CD4-positive, CD25-positive, alpha-beta regulatory T cell (primary cell): ENCODE data around the gene NCSTN. TPM values are rescaled to one million over a fixed set of nuclear protein-coding genes. Genes with fewer than 3 reads are reported as not detected.

Experiments used
- ATAC-seq, 2 donors: fragments of 150-1000 bp; cut with Tn5 transposase; one replicate each; pipeline ENCODE4 v1.10.0; 2021; ENCODE audit warnings: low read depth in 2 of 2, moderate number of reproducible peaks in 2 of 2, moderate library complexity in 1 of 2
- DNase-seq, 3 donors: peaks; one replicate each; pipeline versions ENCODE4 v3.0.0 to v3.0.0-alpha.2; 2012 to 2022; ENCODE audit warnings: mixed read lengths in 1 of 3
- H3K27ac ChIP-seq: one replicate; pipeline ENCODE4 v1.7.0; 2013; ENCODE audit warnings: mild to moderate bottlenecking, low read length; ENCODE audit not compliant: insufficient read depth, poor library complexity, severe bottlenecking
- H3K27me3 ChIP-seq: one replicate; pipeline ENCODE4 v1.7.0; 2013; ENCODE audit warnings: low read length; ENCODE audit not compliant: control insufficient read depth, insufficient read depth
- H3K36me3 ChIP-seq: one replicate; pipeline ENCODE4 v1.7.0; 2013; ENCODE audit warnings: mild to moderate bottlenecking, low read length, moderate library complexity; ENCODE audit not compliant: control insufficient read depth, insufficient read depth
- H3K4me1 ChIP-seq: 2 replicates; pipeline ENCODE4 v1.7.0; 2013; ENCODE audit warnings: mild to moderate bottlenecking, low read length; ENCODE audit not compliant: insufficient read depth, control insufficient read depth, poor library complexity, severe bottlenecking
- H3K4me3 ChIP-seq: one replicate; pipeline ENCODE4 v1.7.0; 2013; ENCODE audit warnings: low read depth, mild to moderate bottlenecking, low read length, moderate library complexity
- H3K9me3 ChIP-seq, 2 experiments: 1 replicate in 1 of 2; 2 replicates in 1 of 2; pipeline ENCODE4 v1.7.0; 2013; ENCODE audit warnings: low read length in 2 of 2, mild to moderate bottlenecking in 1 of 2, moderate library complexity in 1 of 2; ENCODE audit not compliant: control insufficient read depth in 2 of 2
- H3K27ac Mint-ChIP-seq, 3 donors: one replicate each; pipeline ENCODE4 v1.8.0; 2020 to 2022; ENCODE audit warnings: mild to moderate bottlenecking in 3 of 3, mixed read lengths in 3 of 3, moderate library complexity in 2 of 3
- H3K27me3 Mint-ChIP-seq: one replicate; pipeline ENCODE4 v1.8.0; 2022; ENCODE audit warnings: mild to moderate bottlenecking, mixed read lengths
- H3K36me3 Mint-ChIP-seq: one replicate; pipeline ENCODE4 v1.8.0; 2020; ENCODE audit warnings: mixed read lengths
- H3K4me1 Mint-ChIP-seq, 4 donors: one replicate each; pipeline ENCODE4 v1.8.0; 2020 to 2022; ENCODE audit warnings: mixed read lengths in 4 of 4, mild to moderate bottlenecking in 1 of 4
- H3K4me3 Mint-ChIP-seq, 4 donors: one replicate each; pipeline ENCODE4 v1.8.0; 2020 to 2022; ENCODE audit warnings: mild to moderate bottlenecking in 4 of 4, mixed read lengths in 4 of 4, moderate library complexity in 3 of 4
- H3K9me3 Mint-ChIP-seq, 7 donors: one replicate each; pipeline ENCODE4 v1.8.0; 2020 to 2022; ENCODE audit warnings: mixed read lengths in 7 of 7, mild to moderate bottlenecking in 3 of 7, moderate library complexity in 2 of 7
- polyA plus RNA-seq, 4 donors: library from polyadenylated mRNA; unstranded; fragments of 300-500 nt; fragmentation: Illumina TruSeq; gene quantifications; one replicate each; pipeline ENCODE4 v1.2.3, GENCODE V29; 2021
- total RNA-seq: library from RNA; stranded (reverse); gene quantifications from one replicate; pipeline ENCODE4 v1.2.3, GENCODE V29; 2022

Gene NCSTN
- total and polyA plus RNA-seq, 5 donors from 2014 or later, result 59.3 to 80.5 (median 62.2) TPM

- Mint-ChIP-seq H3K27me3 (no peaks in the 10 kb centered on the region), H3K9me3 (peaks cover 0 to 1% (median 0%) of the 10 kb centered on the region in 7 donors), H3K36me3 (no peaks in the 10 kb centered on the region), H3K4me3 (no peak overlapping the region), H3K27ac (peak overlapping the region in 1 of 3 donors; percentile 51), H3K4me1 (peaks cover 0 to 2% (median 0%) of the 10 kb centered on the region in 4 donors)
- Histone ChIP-seq H3K4me3 (no peak overlapping the region), H3K9me3 (no peaks in the 10 kb centered on the region), H3K27me3 (no peaks in the 10 kb centered on the region), H3K27ac (no peak overlapping the region), H3K4me1 (no peaks in the 10 kb centered on the region), H3K36me3 (no peaks in the 10 kb centered on the region)
- ATAC-seq (no peak), DNase-seq (no peak)
These were observed 24.3 kb downstream of the NCSTN start for GRCh38 chr1:160367516-160367900.

DNA sequence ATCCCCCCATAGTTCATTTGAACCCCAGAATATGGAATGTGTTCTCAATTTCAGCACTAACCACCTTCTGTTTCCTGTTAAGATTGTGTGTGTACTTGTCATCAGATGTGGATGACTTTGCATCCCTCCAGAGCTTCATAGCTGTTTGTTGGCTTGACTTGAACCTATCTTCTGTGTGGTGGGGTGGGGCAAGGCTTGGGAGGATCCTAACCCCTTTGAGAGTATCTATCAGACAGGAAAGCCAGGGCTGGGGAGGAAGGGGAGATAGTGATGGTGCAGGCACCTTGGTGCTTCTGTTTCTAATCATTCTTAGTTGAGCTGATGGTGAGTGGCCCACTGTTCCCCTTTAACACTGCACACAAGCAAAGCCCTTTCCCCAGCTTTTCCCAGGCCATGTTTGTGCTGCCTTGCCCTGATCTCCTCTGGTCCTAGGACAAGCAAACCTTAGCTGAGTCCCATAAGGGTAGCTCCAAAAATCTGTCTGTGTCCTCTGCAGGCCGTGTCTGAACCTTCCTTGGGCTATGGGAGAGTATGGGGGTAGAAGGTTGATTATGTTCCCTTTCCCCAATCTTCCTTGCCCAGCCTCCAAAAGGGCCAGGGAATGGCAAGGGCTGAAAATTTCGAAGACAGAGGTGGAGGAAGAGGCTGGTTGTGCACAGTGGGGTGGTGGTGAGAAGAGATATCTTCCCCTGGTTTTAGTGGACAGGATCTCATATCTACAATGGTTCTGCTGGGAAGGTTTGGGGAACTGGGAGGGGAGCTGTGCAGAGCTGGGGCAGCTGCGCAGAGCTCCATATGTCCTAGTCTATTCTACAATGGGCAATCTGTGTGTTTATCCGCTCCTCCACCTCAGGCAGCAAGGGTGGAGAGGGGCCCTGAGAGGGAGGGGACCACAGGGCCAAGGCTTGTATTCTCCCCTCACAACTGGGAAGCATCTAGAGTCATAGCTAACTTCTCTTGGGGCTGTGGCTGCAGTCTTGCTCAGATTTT lies 25.0 kb downstream of the NCSTN start:
- Mint-ChIP-seq H3K4me1 (peaks cover 0 to 2% (median 0%) of the 10 kb centered on the region in 4 donors), H3K27me3 (no peaks in the 10 kb centered on the region), H3K36me3 (no peaks in the 10 kb centered on the region), H3K4me3 (no peak overlapping the region), H3K9me3 (peaks cover 0 to 1% (median 0%) of the 10 kb centered on the region in 7 donors), H3K27ac (peak overlapping the region in 1 of 3 donors; percentile 63)
- no peaks in the 10 kb centered on the region for H3K9me3 ChIP-seq
- ATAC-seq, result no peak
- no peak overlapping the region for H3K4me3 ChIP-seq
- no peaks in the 10 kb centered on the region for H3K36me3 ChIP-seq
- DNase-seq, result no peak
- H3K4me1 ChIP-seq, result no peaks in the 10 kb centered on the region
- H3K27ac ChIP-seq, result no peak overlapping the region
- H3K27me3 ChIP-seq, result no peaks in the 10 kb centered on the region

GRCh38 chr1:160369087-160369486 lies 25.9 kb downstream of the NCSTN start:
- ATAC-seq (no peak), DNase-seq (no peak)
- Mint-ChIP-seq H3K9me3 (peaks cover 0 to 1% (median 0%) of the 10 kb centered on the region in 7 donors), H3K4me3 (no peak overlapping the region), H3K27me3 (no peaks in the 10 kb centered on the region), H3K4me1 (peaks cover 0 to 4% (median 1%) of the 10 kb centered on the region in 4 donors), H3K27ac (no peak overlapping the region), H3K36me3 (no peaks in the 10 kb centered on the region)
- Histone ChIP-seq H3K27me3 (no peaks in the 10 kb centered on the region), H3K4me3 (no peak overlapping the region), H3K4me1 (no peaks in the 10 kb centered on the region), H3K9me3 (no peaks in the 10 kb centered on the region), H3K36me3 (no peaks in the 10 kb centered on the region), H3K27ac (no peak overlapping the region)

DNA sequence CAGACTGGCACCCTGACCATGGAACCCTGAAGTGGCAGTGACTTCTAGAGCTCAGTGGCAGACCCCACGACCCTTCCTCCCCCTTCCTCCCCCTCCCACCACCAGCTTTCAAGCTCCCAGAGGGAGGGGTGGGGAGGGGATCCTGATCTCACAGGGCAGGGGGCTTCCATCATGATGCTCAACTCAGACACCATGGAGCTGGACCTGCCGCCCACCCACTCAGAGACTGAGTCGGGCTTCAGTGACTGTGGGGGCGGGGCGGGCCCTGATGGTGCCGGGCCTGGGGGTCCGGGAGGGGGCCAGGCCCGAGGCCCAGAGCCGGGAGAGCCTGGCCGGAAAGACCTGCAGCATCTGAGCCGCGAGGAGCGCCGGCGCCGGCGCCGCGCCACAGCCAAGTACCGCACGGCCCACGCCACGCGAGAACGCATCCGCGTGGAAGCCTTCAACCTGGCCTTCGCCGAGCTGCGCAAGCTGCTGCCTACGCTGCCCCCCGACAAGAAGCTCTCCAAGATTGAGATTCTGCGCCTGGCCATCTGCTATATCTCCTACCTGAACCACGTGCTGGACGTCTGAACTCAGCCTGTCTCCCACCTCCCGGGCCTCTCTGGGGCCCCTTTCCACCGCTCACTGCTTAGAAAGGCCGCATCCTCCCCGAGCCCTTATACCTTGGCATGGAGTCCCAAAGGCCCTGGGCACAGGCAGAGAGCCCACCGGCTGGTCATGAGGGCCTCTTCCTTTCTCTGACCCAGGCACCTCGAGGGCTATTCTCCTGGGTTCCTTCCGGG lies 27.6 kb downstream of the NCSTN start:
- no peak overlapping the region for H3K27ac Mint-ChIP-seq
- H3K27me3 ChIP-seq, result no peaks in the 10 kb centered on the region
- H3K36me3 Mint-ChIP-seq, result no peaks in the 10 kb centered on the region
- no peaks in the 10 kb centered on the region for H3K9me3 ChIP-seq
- H3K27ac ChIP-seq, result no peak overlapping the region
- no peak overlapping the region for H3K4me3 Mint-ChIP-seq
- H3K9me3 Mint-ChIP-seq, result peaks cover 0 to 1% (median 0%) of the 10 kb centered on the region in 7 donors
- H3K4me3 ChIP-seq, result no peak overlapping the region
- no peak for DNase-seq
- H3K36me3 ChIP-seq, result no peaks in the 10 kb centered on the region
- H3K4me1 Mint-ChIP-seq, result peaks cover 0 to 4% (median 3%) of the 10 kb centered on the region in 4 donors
- peaks cover 1% of the 10 kb centered on the region for H3K4me1 ChIP-seq
- H3K27me3 Mint-ChIP-seq, result no peaks in the 10 kb centered on the region
- ATAC-seq, result no peak

- Histone ChIP-seq H3K9me3 (no peaks in the 10 kb centered on the region), H3K4me3 (no peak overlapping the region), H3K36me3 (no peaks in the 10 kb centered on the region), H3K4me1 (peaks cover 6% of the 10 kb centered on the region), H3K27ac (no peak overlapping the region), H3K27me3 (no peaks in the 10 kb centered on the region)
- Mint-ChIP-seq H3K4me3 (no peak overlapping the region), H3K27ac (no peak overlapping the region), H3K9me3 (peaks cover 0 to 1% (median 0%) of the 10 kb centered on the region in 7 donors), H3K27me3 (no peaks in the 10 kb centered on the region), H3K36me3 (no peaks in the 10 kb centered on the region), H3K4me1 (peaks cover 2 to 9% (median 6%) of the 10 kb centered on the region in 4 donors)
- DNase-seq (no peak), ATAC-seq (no peak)
These were observed 28.1 kb downstream of the NCSTN start for GRCh38 chr1:160371346-160371631.

DNA sequence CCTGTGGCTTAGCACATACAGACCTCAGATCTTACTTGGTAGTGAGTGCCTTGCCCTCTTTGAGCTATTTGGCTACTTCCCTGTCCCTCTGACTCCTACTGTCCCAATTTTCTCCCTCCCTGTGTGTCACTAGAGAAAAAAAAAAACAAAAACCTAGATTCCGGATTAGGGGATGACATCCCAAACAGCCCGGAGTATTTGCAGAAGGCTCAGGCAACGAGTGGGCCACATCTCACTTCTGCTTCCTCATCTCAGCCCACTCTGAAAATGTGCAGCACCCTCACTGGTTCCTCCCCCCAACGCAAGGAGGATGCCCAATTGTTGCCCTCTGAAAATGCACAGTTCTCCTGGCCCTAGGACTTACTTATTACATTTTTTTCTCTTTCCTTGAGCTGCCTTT lies 28.6 kb downstream of the NCSTN start:
- Mint-ChIP-seq H3K9me3 (peaks cover 0 to 1% (median 0%) of the 10 kb centered on the region in 7 donors), H3K36me3 (no peaks in the 10 kb centered on the region), H3K4me3 (no peak overlapping the region), H3K27me3 (no peaks in the 10 kb centered on the region), H3K4me1 (peaks cover 4 to 13% (median 9%) of the 10 kb centered on the region in 4 donors), H3K27ac (no peak overlapping the region)
- Histone ChIP-seq H3K27me3 (no peaks in the 10 kb centered on the region), H3K27ac (no peak overlapping the region), H3K36me3 (no peaks in the 10 kb centered on the region), H3K4me1 (peaks cover 10% of the 10 kb centered on the region), H3K9me3 (no peaks in the 10 kb centered on the region), H3K4me3 (no peak overlapping the region)
- DNase-seq (no peak), ATAC-seq (no peak)

GRCh38 chr1:160373696-160374095 lies 30.5 kb downstream of the NCSTN start:
- Histone ChIP-seq H3K4me1 (peaks cover 10% of the 10 kb centered on the region), H3K27ac (no peak overlapping the region), H3K36me3 (no peaks in the 10 kb centered on the region), H3K9me3 (no peaks in the 10 kb centered on the region), H3K4me3 (no peak overlapping the region), H3K27me3 (no peaks in the 10 kb centered on the region)
- H3K36me3 Mint-ChIP-seq, result no peaks in the 10 kb centered on the region
- no peak overlapping the region for H3K4me3 Mint-ChIP-seq
- peaks cover 4 to 13% (median 9%) of the 10 kb centered on the region in 4 donors for H3K4me1 Mint-ChIP-seq
- H3K27me3 Mint-ChIP-seq, result peaks cover 5% of the 10 kb centered on the region
- no peaks in the 10 kb centered on the region for H3K9me3 Mint-ChIP-seq
- ATAC-seq, result no peak
- no peak for DNase-seq
- peak overlapping the region in 1 of 3 donors; percentile 57 for H3K27ac Mint-ChIP-seq
